Suppressor macrophage treated with lipopolysaccharide for 4 hours (primary cell): ENCODE measurements around the gene LRIT2.

ENCODE experiments used
- DNase-seq: peaks from one replicate; pipeline ENCODE4 v3.0.0-alpha.2; 2020

The LRIT2 gene, protein sequence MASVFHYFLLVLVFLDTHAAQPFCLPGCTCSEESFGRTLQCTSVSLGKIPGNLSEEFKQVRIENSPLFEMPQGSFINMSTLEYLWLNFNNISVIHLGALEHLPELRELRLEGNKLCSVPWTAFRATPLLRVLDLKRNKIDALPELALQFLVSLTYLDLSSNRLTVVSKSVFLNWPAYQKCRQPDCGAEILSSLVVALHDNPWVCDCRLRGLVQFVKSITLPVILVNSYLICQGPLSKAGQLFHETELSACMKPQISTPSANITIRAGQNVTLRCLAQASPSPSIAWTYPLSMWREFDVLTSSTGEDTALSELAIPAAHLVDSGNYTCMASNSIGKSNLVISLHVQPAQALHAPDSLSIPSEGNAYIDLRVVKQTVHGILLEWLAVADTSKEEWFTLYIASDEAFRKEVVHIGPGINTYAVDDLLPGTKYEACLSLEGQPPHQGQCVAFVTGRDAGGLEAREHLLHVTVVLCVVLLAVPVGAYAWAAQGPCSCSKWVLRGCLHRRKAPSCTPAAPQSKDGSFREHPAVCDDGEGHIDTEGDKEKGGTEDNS

GRCh38 chr10:84225427-84226173 is at the start of gene LRIT2:
TSS of gene LRIT2 (minus strand) at chr10:84225544. CDS start at chr10:84225520, 24 bp downstream.
- DNase-seq, result no peak

- DNase-seq, result no peak
These were observed 45.4 kb upstream of the LRIT2 start for GRCh38 chr10:84270708-84271107.

DNA sequence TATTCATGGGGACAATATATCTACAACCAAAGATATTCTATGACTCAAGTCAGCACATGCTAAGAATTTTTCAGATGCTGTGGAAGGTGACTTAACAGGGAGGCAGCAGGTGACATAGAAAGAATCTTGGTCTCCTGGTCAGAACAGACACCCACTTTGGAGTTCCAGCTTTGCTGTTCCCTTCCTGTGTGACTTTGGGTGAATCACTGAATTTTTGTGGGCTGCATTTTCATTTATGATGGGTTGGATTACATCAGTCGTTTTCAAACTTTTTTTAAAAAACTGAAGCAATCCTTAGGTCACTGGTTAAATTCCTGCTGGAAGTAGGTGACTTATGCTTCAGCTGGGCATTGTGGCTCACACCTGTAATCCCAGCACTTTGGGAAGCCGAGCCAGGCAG is 44.4 kb upstream of the LRIT2 start:
- DNase-seq, result no peak

GRCh38 chr10:84269162-84269561 is 43.8 kb upstream of the LRIT2 start:
- no peak for DNase-seq

GRCh38 chr10:84267503-84268126 is 42.3 kb upstream of the LRIT2 start:
- peak; percentile 71 for DNase-seq

DNA sequence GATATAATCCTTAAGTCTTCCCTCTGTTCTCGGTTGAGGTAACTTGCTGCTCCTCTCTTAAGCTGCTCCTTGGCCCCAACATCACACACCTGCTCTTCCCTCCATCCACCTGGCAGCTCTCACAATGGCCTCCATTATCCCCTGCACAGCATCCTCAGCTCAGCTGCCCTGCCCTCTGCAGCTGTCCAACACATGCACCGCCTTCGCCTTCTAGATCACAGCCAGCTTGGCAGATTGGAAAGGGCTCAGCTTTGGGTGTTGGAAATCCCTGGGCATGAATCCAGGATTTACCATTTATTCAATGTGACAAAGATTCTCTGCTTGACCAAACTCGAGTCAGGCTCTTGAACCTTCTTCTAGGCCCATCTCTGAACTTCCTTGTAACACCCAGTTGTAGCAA is 40.1 kb upstream of the LRIT2 start:
- no peak for DNase-seq

DNA sequence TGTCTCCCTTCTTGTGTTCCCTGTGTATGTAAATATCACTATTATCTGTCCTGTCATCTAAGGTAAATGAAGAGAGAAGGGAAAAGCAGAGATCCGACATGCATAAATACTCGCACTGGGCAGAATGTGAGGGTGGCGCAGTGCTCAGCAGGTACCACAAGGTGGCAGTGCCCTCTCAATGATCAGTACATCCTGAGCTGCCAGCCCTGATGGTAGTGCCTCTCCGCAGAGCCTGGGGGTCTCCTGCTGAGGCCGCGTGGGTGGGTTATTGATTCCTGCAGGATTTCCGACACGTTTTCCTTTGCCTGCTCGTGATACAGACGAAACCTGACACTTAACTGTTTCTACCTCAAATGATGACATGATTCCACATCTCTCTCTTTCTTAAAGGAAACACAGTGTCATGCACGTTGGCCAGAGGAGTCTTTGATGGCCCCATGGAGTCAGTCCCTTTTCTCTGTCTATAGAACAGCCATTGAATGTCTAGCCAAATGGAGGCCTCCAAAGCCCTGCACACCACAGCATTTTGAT is 39.3 kb upstream of the LRIT2 start:
- peak; percentile 67 for DNase-seq

GRCh38 chr10:84263716-84264115 is 38.4 kb upstream of the LRIT2 start:
- no peak for DNase-seq

GRCh38 chr10:84262190-84262956 is 37.0 kb upstream of the LRIT2 start:
- no peak for DNase-seq

DNA sequence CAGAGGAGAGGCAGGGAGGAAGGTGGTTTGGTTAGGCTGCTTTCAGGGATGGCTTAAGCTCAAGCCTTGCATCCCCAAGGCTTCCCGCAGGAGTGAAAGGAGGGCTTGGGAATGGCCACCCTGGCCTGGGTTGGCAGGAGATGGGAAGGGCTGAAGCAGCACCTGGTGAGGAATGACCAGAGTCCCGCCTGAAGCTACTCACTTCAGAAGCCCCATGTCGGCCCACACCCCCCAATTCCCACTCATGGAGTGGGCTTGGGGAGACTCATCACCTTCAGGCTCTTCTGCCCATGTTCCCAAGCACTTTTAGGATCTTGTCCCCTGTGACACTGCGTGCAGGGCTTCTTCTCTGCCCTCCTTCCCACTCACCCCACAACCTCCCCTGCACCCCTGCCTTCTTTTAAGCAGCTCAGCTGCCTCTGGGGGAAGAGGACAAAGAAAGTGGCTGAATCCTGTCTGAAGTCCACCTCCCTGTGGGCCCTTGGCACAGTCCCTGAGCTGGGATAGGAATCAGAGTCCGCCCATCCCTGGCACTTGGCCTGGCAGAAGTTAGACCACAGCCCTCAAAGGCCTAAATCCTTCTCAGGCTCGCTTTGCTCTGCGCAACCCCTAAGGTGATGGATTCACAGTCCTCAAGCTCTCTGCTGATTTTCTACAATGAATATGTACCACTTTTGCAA is 36.0 kb upstream of the LRIT2 start:
- no peak for DNase-seq

DNA sequence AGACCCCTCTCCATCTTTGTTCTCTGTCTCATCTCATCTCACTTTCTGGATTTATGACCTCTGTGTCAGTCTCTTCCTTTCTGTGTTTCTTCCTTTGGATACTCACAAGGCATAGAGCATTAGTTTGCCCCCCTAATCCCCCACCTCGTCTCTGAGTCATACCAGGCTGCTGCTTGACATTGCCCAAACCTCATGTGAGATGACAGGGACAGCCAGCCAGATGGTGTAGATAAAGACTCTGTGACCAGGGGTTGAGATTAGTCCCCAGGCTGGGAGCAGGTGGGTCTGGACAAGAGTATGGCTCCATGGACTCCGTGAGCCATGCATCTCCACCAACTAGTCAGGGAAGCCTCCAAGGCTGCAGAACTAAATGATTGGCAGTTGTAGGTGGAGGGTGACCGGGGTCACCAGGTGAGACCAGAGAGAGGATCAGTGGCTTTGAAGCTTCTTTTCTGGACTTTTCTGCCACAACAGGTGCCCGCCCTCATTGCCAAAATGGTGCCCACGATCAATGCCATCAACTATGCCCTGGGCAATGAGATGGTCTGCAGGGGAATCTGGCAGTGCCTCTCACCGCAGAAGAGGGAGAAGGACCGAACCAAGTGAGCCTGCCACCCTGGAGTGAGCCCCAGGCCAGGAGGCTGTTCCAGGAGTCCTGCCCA is 32.8 kb upstream of the LRIT2 start:
- no peak for DNase-seq

- no peak for DNase-seq
These were observed 32.1 kb upstream of the LRIT2 start for GRCh38 chr10:84257343-84258020.

GRCh38 chr10:84256510-84257342 is 31.4 kb upstream of the LRIT2 start:
- DNase-seq, result peak; percentile 29

GRCh38 chr10:84254552-84255478 is 29.5 kb upstream of the LRIT2 start:
- no peak for DNase-seq

GRCh38 chr10:84248794-84249193 is 23.4 kb upstream of the LRIT2 start:
- no peak for DNase-seq

DNA sequence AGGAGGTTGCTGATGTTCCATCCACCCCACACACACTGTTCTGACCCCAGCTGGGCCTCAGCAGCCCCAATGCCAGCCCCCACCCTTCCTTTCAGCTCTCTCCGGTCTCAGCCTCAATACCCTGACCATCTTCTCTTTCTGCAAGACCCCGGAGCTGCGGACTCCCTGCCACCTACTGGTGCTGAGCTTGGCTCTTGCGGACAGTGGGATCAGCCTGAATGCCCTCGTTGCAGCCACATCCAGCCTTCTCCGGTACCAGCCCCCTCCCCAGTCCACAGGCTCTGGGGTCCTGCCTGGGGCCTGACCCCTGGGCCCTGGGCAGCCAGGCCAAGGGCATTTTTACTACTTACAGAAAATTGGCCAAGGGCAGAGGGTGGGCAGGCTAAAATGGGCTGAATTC is 22.2 kb upstream of the LRIT2 start:
- DNase-seq, result no peak

- DNase-seq, result no peak
These were observed 19.4 kb upstream of the LRIT2 start, which contains the start of gene RGR for GRCh38 chr10:84244651-84245270. TSS of gene RGR (plus strand) at chr10:84245053. CDS start at chr10:84245091, 38 bp downstream.

DNA sequence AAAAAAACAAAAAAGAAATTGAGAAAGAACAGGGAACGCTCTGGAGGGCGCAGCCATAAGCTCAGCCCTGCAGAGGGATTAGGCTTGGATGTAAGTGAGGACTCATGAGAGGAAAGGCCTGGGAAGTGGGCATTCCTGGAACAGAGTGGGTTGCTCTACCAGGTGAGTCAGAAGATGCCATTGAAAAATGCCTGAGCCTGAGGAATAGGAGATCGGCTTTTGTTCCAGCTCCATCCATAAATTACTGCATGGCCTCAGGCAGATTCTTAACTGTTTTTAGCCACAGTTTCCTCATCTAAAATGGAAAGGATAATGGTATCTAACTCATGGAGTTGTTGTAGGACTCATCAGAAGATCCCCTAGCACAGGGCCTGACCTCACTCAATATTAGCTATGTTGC is 18.4 kb upstream of the LRIT2 start:
- DNase-seq, result no peak
